NCI-H2107 treated with DMSO at 0.1 percent for 48 hours (cell line): ENCODE results near the gene MACROD2.

Source experiments
- DNase-seq: peaks from one replicate; lab custom pipeline; 2025; ENCODE audit not compliant: unreplicated experiment; lab: John Stamatoyannopoulos, UW

The MACROD2 gene

GRCh38 chr20:16098890-16099639, 2103.7 kb downstream of the MACROD2 start:
- DNase-seq = no peak

GRCh38 chr20:16100111-16100510, 2104.8 kb downstream of the MACROD2 start:
- DNase-seq = no peak

- DNase-seq = no peak
These were observed 2105.5 kb downstream of the MACROD2 start for GRCh38 chr20:16100767-16101166.
